Natural killer cell (primary cell): ENCODE results near the gene NRP1. TPM values are rescaled to one million over a fixed set of nuclear protein-coding genes. Genes with fewer than 3 reads are reported as not detected.

Source experiments
- ATAC-seq, 3 donors: fragments of 150-1000 bp in 2 of 3; fragments of 200-7000 bp in 1 of 3; cut with Tn5 transposase; 1 replicate in 1 of 3; 2 replicates in 2 of 3; pipeline ENCODE4 v1.10.0; 2021; ENCODE audit warnings: mild to moderate bottlenecking in 2 of 3, moderate library complexity in 2 of 3
- DNase-seq, 2 donors: peaks; one replicate each; pipeline versions ENCODE4 v3.0.0 to v3.0.0-alpha.2; 2013 to 2021; ENCODE audit warnings: mixed read lengths in 1 of 2
- H3K27ac ChIP-seq: one replicate; pipeline ENCODE4 v1.5.1; 2013; ENCODE audit warnings: mild to moderate bottlenecking, low read length
- H3K27me3 ChIP-seq: one replicate; pipeline ENCODE4 v1.6.1; 2013; ENCODE audit warnings: low read length; ENCODE audit not compliant: control insufficient read depth, insufficient read depth
- H3K36me3 ChIP-seq: one replicate; pipeline ENCODE4 v1.6.1; 2013; ENCODE audit warnings: low read length; ENCODE audit not compliant: control insufficient read depth, insufficient read depth
- H3K4me1 ChIP-seq: one replicate; pipeline ENCODE4 v1.6.1; 2013; ENCODE audit warnings: low read length; ENCODE audit not compliant: control insufficient read depth, insufficient read depth
- H3K4me3 ChIP-seq: one replicate; pipeline ENCODE4 v1.5.1; 2013; ENCODE audit warnings: low read length
- H3K9me3 ChIP-seq: one replicate; pipeline ENCODE4 v1.6.1; 2013; ENCODE audit warnings: low read length; ENCODE audit not compliant: control insufficient read depth, insufficient read depth
- H3K27ac Mint-ChIP-seq, 2 donors: one replicate each; pipeline ENCODE4 v1.8.0; 2022; ENCODE audit warnings: mild to moderate bottlenecking in 2 of 2, mixed read lengths in 2 of 2, moderate library complexity in 1 of 2
- H3K27me3 Mint-ChIP-seq, 2 donors: one replicate each; pipeline ENCODE4 v1.8.0; 2022; ENCODE audit warnings: low read depth in 2 of 2, mixed read lengths in 2 of 2
- H3K36me3 Mint-ChIP-seq: one replicate; pipeline ENCODE4 v1.8.0; 2022; ENCODE audit warnings: mixed read lengths
- H3K4me1 Mint-ChIP-seq, 2 donors: one replicate each; pipeline ENCODE4 v1.8.0; 2022; ENCODE audit warnings: mixed read lengths in 2 of 2
- H3K4me3 Mint-ChIP-seq: one replicate; pipeline ENCODE4 v1.8.0; 2022; ENCODE audit warnings: mild to moderate bottlenecking, moderate library complexity, mixed read lengths
- H3K9me3 Mint-ChIP-seq, 2 donors: one replicate each; pipeline ENCODE4 v1.8.0; 2022; ENCODE audit warnings: mixed read lengths in 2 of 2
- WGBS: methylation state at CpG from one replicate; pipeline ENCODE4 v1.1.7; 2013; ENCODE audit warnings: missing lambda C conversion rate; ENCODE audit not compliant: insufficient coverage; 5-methylcytosine and 5-hydroxymethylcytosine counted together
- intact Hi-C: fragments of 100-400 bp; cut with micrococcal nuclease; formaldehyde crosslinking; loops from one replicate; pipeline ENCODE4 v1.14.2; 2022
- total RNA-seq, 4 donors: library from RNA; stranded (reverse); fragments of 120-200 nt in 1 of 4; gene quantifications; one replicate each; pipeline versions ENCODE4 v1.2.3 to v1.2.4, GENCODE V29; 2013 to 2022
- TF ChIP-seq, protein P1 (sequence below): fragments of 200-600 bp; IDR thresholded peaks from one replicate; pipeline ENCODE4 v1.8.0; 2022; ENCODE audit warnings: antibody characterized with exemption

The NRP1 gene
- total RNA-seq, 3 donors from 2014 or later (not counting 1 experiment from before 2014, with no cell fraction given) = 0.16 to 1.5 TPM; not detected in 1

DNA sequence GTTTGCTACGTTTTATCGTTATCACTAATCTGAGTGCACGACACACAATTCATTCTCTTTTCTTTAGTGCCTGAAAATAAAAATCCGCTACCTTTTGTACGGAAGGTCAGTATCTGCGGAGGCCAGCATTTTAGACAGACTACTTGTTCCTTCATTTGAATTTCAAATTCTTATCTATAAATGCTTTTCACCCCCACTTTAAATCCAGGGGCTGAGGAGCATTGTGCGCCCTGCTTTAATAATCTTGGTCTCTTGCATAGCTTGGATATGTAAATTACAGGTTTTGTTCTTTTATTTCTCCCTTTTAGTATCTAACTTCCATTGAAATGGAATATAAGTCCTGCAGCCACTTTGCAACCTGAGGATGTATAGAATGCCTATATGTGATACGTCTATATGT, 44.7 kb downstream of the NRP1 start:
- Histone ChIP-seq H3K27me3 (peaks cover 6% of the 10 kb centered on the region), H3K27ac (no peak overlapping the region), H3K9me3 (no peaks in the 10 kb centered on the region), H3K4me1 (no peaks in the 10 kb centered on the region), H3K4me3 (no peak overlapping the region), H3K36me3 (no peaks in the 10 kb centered on the region)
- no peaks in the 10 kb centered on the region for H3K36me3 Mint-ChIP-seq
- ATAC-seq (no peak), DNase-seq (no peak)
- H3K27me3 Mint-ChIP-seq = peaks cover 24 to 46% of the 10 kb centered on the region in 2 donors
- H3K27ac Mint-ChIP-seq = no peak overlapping the region
- intact Hi-C loops = no loop called here
- no peaks in the 10 kb centered on the region for H3K4me1 Mint-ChIP-seq
- TF ChIP-seq, protein P1, sequence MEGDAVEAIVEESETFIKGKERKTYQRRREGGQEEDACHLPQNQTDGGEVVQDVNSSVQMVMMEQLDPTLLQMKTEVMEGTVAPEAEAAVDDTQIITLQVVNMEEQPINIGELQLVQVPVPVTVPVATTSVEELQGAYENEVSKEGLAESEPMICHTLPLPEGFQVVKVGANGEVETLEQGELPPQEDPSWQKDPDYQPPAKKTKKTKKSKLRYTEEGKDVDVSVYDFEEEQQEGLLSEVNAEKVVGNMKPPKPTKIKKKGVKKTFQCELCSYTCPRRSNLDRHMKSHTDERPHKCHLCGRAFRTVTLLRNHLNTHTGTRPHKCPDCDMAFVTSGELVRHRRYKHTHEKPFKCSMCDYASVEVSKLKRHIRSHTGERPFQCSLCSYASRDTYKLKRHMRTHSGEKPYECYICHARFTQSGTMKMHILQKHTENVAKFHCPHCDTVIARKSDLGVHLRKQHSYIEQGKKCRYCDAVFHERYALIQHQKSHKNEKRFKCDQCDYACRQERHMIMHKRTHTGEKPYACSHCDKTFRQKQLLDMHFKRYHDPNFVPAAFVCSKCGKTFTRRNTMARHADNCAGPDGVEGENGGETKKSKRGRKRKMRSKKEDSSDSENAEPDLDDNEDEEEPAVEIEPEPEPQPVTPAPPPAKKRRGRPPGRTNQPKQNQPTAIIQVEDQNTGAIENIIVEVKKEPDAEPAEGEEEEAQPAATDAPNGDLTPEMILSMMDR = no peak
- WGBS = 96% methylated on average over 6 of the region's 8 CpGs
- no peaks in the 10 kb centered on the region for H3K9me3 Mint-ChIP-seq
- no peak overlapping the region for H3K4me3 Mint-ChIP-seq

DNA sequence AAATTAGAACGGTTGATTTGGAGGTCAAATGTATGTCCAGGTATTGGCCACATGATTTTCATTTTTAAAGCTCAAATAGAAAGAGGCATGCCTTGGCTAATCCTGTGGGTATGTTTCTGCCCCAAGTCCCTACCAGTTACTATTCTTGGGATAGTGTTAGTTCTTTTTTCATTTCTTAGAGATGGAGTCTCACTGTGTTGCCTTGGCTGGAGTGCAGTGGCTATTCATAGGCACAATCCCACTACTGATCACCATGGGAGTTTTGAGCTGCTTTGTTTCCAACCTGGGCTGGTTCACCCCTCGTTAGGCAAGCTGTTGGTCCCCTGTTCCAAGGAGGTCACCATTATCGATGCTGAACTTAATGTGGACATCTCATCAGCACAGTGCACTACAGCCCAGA, 46.3 kb downstream of the NRP1 start:
- TF ChIP-seq, protein P1 = no peak
- Mint-ChIP-seq H3K4me1 (no peaks in the 10 kb centered on the region), H3K36me3 (no peaks in the 10 kb centered on the region), H3K9me3 (no peaks in the 10 kb centered on the region), H3K4me3 (no peak overlapping the region), H3K27me3 (peaks cover 21 to 63% of the 10 kb centered on the region in 2 donors), H3K27ac (no peak overlapping the region)
- Histone ChIP-seq H3K4me3 (no peak overlapping the region), H3K27ac (no peak overlapping the region), H3K9me3 (no peaks in the 10 kb centered on the region), H3K4me1 (no peaks in the 10 kb centered on the region), H3K27me3 (peaks cover 6% of the 10 kb centered on the region), H3K36me3 (no peaks in the 10 kb centered on the region)
- no peak for ATAC-seq
- DNase-seq = no peak
- intact Hi-C loops = no loop called here
- 92% methylated on average over 3 of the region's 3 CpGs for WGBS

DNA sequence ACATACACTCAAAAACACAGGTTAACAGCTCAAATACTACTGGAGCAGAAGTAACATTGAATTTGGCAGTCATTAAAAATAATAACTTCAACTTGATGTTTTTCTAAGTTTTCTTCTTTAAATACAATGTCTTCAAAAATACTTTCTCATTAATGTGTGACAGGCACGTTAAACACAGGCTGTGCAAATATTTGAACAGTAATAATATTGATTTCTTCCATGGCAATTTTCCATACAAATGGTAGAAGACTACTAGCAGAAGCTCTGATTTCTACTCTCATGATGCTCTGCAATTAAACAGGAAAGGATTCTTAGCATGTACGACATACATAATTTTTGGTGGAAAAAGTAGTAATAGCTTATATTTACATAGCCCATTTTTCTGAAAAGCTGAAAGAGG, 47.4 kb downstream of the NRP1 start:
- H3K36me3 Mint-ChIP-seq = no peaks in the 10 kb centered on the region
- no peak overlapping the region for H3K27ac Mint-ChIP-seq

More for the DNA sequence above, 47.4 kb downstream of the NRP1 start:
- Histone ChIP-seq H3K4me1 (no peaks in the 10 kb centered on the region), H3K27me3 (peaks cover 6% of the 10 kb centered on the region), H3K27ac (no peak overlapping the region), H3K4me3 (no peak overlapping the region), H3K36me3 (no peaks in the 10 kb centered on the region), H3K9me3 (no peaks in the 10 kb centered on the region)
- no peaks in the 10 kb centered on the region for H3K9me3 Mint-ChIP-seq
- intact Hi-C loops = no loop called here
- ATAC-seq (no peak), DNase-seq (no peak)
- peaks cover 21 to 66% of the 10 kb centered on the region in 2 donors for H3K27me3 Mint-ChIP-seq
- no peak overlapping the region for H3K4me3 Mint-ChIP-seq
- TF ChIP-seq, protein P1 = no peak
- no peaks in the 10 kb centered on the region for H3K4me1 Mint-ChIP-seq
- no CpG with 5 or more reads among the region's 2 CpGs for WGBS
